Measurements from ENCODE around the gene MUL1. TPM values are rescaled to one million over a fixed set of nuclear protein-coding genes. Genes with fewer than 3 reads are reported as not detected.

The MUL1 gene
- total RNA-seq, 1 experiment from 2014 or later = 12.0 TPM

DNA sequence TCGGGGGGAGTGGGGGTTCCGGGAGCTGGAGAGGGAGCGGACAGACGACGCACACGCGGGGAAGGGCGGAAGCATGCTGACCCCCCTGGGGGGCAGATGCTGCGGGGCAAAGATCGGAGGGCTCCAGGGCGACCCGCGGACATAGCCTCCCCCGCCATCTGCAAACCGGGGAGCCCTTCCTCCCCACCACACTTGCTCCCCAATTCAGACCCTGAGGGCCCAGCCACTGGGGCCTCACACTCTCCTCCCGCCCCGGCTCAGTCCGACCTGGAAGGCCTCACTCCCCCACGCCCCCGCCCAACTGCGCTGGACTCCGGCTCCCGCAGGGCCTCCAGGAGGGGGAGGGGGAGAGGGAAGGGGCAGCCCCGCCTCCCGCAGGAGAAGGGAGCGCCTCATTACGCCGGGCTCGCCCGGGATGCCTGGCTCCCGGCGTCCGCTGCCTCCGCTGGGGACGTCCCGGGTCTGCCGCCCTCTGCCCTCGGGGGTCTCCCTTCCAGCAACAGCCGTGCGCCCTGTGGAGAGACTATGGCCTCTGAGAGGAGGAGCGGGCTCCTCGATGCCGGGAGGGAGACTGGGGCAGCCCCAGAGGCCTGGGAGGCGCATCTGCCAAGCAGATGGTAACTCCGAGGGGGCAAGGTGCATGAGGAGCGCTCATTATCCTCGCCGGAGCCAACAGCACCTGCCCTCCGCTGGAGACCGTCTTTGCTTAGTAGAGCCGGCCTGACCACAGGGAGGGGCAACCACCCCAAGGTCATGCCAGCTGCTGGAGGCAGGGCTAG, 21.3 kb downstream of the MUL1 start:
- DNase-seq (ENCODE audit: extremely low read depth, low read depth) = no peak

DNA sequence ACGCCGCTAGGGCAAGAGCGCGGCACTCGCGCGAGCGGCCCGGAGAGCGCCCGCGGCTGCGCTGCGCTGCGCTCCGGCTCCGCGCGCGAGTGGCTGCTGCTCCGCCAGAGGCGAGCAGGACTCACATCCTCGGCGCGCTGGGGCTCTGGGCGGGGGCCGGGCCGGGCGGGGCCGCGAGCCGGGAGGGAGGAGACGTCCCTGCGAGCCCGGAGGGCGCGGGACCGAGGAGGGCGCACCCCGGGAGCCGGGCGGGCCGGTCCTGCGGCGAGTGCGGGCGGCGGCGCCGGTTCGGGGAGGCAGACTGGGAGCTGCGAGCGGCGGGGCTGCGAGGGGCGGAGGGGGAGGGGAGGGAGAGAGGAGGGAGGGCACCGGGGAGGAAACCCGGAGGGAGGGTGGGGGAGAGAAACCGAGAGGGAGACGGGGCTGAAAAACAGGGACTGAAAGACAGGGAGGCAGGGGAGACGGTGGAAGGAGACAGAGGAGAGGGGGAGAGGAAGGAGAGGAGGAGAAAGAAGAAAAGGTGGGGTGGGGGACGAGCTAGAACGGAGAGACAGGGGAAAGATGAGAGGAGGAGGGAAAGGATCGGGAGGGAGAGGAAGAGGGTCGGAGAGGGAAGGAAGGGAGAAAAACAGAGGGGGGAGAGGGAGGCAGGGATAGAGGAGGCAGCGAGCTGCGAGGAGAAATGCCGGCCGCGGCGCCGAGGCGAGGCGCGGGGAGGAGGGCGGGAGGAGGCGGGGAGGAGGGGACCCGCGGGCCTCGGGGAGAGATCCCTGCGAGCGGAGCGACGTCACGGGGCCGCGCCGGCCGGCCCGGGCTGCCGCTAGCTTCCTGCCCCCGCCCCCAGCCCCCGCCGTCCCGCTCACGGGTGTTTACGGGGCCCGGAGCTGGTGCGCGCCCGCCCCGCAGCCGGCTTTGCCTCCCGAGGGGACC, 22.2 kb downstream of the MUL1 start, which contains the start of gene CAMK2N1:
CAMK2N1 (minus strand) TSS at position 684 of the 930 bp plus-strand sequence. CDS start 831 bp downstream, outside the sequence.
- no peak for DNase-seq (ENCODE audit: extremely low read depth, low read depth)

DNA sequence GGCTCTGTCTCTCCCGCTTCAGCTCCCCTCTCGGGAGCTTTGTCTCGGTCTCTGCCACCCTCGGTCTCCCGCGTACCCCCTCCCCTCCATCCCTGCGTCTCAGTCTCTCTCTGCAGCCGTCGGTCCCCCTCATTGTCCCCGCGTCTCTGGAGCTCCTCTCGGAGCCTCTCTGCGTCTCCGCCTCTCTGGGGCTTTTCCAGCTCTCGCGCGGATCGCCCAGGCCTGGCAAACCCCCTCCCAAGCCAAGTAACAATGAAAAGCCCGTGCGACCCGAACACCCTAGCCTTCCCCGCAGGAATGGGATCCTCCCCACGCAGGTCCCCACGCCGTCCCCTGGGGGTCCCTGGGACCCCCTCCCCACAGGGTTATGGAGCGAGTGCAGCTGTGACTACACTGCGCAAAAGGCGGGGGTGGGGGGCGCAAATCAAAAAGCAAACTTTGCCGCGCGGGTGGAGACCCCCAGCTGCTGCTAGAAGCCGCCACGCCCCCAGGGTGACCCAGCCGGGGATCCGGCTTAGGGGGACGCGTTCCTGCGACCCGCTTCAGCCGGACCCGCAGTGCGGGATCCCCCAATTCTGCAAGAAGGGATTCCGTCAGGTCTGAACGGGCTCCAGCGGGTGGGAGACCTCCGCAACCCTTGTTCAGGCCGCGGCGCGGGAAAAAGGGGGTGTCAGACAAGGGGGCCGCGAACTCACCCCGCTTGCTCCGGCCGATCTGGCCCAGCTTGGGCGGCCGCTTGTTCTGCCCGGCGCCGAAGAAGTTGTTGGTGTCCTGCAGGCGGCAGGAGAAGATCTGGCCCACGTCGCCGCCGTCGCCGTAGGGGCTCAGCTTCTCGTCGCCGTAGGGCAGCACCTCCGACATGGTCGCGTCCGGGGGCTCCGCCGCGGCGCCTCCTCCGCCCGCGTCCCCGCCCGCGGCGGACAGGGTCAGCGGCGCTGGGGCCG, 23.2 kb downstream of the MUL1 start:
- no peak for DNase-seq (ENCODE audit: extremely low read depth, low read depth)

DNA sequence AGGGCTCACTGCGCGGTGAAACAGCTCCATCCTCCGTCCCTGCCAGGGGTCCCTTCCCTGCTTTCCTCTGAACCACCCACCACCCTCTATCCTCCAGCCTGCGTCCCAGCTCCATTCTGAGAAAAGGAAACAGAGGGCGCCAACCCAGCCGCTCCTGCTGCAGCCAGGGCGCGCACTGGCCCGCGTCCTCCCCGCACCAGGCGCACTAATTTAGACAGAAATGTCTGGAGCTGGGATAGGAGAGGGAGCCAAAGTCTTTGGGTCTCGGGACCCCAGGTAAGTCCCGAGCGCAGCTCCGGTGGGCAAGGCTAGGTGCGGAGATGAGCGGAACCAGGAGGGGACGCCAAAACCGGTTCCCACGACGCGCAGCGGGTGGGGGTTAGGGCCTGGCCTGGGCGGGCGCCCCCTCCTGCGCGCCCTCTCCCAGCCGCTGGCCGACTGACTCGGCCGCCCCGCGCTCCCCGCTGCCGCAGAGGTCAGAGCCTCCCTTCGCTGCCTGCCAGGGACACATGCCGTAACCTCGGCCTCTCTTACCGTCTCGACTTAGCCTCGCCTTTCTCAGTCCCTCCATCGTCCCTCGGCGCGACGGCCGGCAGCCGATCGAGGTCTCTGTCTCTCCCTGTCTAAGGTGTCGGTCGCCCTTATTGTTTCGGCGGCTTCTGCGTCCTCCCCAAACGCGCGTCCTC, 24.0 kb downstream of the MUL1 start:
- no peak for DNase-seq (ENCODE audit: extremely low read depth, low read depth)

- DNase-seq (ENCODE audit: extremely low read depth, low read depth) = no peak
Observed at GRCh38 chr1:20483098-20483832, 24.7 kb downstream of the MUL1 start.

DNA sequence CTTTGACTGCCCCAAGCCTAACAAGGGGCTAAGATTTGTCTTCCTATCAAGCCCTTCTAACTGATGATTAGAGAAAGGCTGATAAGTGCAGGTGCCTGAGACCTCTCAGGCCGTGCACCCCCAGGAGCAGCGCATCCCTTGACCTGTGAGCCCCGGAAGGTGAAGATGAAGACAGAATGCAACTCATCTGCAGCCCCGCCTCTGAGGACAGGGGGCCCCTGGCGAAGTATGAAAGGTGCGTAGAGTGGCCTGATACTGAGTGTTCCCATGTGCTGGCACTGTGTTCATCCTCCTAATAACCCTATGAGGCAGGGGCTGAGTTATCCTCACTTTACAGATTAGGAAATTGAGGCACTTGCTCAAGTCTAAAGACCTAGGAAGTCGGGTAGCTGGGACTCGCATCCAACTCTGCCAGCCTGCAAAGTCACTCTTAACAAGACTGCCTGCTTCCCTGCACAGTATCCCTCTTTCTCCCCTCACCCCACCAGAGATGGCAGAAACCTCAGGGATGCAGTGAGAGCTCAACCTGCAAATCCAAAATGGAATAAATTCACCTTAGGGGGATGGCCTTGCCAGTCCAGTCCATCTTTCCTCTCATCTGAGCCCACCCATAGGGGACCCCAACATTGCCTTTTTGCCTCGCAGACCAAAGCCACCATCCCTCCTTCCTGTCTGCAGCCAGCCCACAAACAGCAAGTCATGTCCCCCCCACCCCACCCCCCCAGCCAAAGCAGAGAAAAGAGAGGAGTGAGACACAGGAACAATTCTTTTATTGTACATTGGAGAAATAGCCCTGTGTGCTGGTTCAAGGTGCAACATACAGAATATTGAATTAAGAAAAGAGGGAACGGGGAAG, 26.1 kb downstream of the MUL1 start:
- DNase-seq (ENCODE audit: extremely low read depth, low read depth) = no peak

DNA sequence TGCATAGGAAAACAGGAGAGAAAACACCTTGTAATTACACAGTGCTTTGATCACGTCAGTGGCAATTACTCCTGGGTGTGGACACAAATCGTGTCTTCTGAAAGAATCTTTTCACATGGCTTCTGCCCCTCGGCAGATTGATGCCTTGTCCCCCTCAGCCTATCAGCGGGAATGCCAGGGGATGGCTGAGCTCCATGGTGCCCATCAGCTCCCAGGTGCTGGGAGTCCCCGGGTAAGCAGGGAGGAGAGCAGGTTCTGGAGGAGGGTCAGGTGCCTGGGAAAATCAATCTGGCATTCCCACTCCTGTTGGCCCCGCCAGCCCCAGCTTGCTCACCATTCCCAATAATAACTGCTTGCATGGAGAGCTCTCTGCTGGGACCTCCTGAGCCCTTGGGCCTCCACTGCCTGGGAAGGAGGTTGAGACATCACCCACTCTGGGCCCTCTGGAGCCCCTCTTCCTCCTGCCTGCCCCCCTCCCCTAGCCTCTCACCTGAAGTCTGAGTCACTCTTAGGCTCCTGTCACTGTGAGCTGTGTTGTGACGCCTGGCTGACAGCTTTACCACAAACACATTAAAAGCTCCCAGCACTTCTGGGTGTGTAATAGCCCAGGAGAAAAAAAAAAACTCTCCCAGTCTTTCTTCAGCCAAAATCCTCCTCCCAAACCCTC, 26.9 kb downstream of the MUL1 start:
- no peak for DNase-seq (ENCODE audit: extremely low read depth, low read depth)

DNA sequence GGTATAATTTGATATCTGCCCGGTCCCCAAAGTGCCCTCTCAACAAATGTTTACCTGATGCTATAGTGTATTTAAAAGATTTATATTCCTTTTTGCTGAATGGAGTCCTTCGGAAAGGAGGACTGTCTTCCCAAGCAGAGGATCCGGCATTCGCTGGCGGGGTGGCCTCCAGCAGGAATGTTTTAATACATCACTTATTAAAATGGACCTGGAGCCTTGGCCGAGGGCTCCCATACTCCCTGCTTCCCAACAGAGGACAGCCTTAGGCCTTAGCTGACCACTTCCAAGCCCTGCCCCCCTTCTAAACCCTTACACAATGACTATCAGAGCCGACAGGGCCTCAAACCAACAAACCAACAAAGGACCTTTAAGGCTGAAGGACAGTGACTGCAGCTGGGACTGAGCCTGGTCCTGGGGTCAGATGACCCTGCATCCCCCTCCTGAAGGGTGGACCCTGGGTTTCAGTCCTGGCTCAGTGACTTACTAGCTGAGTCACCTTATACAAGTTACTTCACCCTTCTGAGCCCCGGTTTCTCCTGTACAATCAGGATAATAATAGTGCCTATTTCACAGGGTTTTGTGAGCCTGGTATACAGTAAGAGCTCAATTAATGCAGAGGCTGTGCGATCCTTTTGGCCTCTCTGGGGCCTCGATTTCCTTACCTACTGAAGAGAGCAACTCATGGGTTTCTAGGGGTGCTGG, 27.6 kb downstream of the MUL1 start:
- no peak for DNase-seq (ENCODE audit: extremely low read depth, low read depth)

- DNase-seq (ENCODE audit: extremely low read depth, low read depth) = no peak
Observed at GRCh38 chr1:20479840-20480239, 28.1 kb downstream of the MUL1 start.

GRCh38 chr1:20478057-20478635, 29.8 kb downstream of the MUL1 start:
- no peak for DNase-seq (ENCODE audit: extremely low read depth, low read depth)

DNA sequence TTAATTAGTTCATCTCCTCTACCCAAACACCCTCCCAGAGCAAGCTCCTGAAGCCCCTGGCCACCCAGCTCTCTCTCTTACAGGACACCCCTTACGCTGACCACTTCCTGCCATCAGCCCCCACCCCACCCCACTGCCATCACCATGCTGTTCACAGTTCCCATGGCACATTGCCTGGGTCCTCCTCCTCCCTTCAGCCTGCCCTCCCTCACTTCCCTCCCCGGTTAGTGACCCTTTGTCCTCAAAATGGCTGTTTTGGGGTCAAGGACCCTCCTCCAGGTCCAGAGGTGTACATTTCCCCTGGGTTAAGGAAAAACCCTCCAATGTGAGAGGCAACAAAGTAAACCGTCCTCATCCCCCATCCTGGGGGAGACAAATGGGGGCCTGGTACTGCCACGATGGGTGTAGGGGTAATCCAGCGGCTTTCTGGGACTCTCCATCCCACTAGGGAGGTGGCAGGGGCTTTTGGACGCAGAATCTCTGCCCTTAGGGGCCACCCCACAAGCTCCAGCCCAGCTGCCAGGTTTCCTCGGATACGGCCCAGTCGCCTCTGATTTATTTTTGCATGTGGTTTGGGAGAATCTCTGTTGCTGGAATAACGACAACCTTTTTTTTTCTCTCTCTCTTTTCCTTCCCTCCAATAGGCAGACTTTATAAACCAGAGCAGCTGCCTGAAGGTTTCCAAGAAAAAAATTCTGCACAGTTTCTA, 30.4 kb downstream of the MUL1 start:
- no peak for DNase-seq (ENCODE audit: extremely low read depth, low read depth)

- DNase-seq (ENCODE audit: extremely low read depth, low read depth) = no peak
Observed at GRCh38 chr1:20476265-20477038, 31.5 kb downstream of the MUL1 start.

DNA sequence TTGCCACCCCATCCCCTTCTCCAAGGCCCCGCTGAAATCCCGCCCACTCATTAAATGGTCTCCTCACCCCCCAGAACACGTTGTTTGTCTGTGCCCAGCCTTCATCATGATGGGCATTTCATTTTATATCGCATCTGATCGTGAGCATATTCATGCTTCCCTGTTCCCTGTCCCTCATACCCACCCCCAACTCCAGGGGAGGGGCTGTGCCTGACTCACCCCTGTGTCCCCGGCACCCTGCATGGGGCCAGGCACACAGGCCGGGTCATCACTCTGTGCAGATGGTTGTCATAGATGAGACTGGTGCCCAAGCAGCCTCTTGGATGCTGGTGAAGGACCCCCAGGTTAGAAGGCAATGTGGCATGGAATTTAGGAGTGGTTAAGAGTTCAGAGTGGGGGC, 33.0 kb downstream of the MUL1 start:
- no peak for DNase-seq (ENCODE audit: extremely low read depth, low read depth)

GRCh38 chr1:20474333-20474975, 33.5 kb downstream of the MUL1 start:
- no peak for DNase-seq (ENCODE audit: extremely low read depth, low read depth)

DNA sequence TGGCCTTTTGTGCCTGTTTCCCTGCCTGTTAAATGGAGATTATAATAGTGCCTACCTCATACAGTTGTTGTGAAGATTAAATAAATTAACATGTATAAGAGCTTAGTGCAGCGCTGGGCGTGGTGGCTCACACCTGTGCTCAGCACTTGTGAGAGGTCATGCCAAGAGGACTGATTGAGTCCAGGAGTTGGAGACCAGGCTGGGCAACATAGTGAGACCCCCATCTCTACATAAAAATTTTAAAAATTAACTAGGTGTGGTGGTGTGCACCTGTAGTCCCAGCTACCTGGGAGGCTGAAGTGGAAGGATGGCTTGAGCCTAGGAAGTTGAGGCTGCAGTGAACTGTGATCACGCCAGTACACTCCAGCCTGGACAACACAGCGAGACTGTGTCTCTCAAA, 34.1 kb downstream of the MUL1 start:
- DNase-seq (ENCODE audit: extremely low read depth, low read depth) = no peak

Measured in NCI-H460 (cell line).